Endothelial cell (in vitro differentiated cells): Measurements from ENCODE around the gene CD84. TPM values are rescaled to one million over a fixed set of nuclear protein-coding genes. Genes with fewer than 3 reads are reported as not detected.
"Not testable (repeated sequence)": the region's sequence is repeated elsewhere in the genome, so short reads cannot be mapped to it uniquely, and the experiment has no call there.

Source experiments
- DNase-seq: peaks from one replicate; pipeline ENCODE4 v3.0.0; 2021; ENCODE audit warnings: low spot score
- H3K27ac Mint-ChIP-seq: one replicate; pipeline ENCODE4 v1.8.0; 2021; ENCODE audit warnings: mixed read lengths, inconsistent platforms; ENCODE audit not compliant: unreplicated experiment
- H3K27me3 Mint-ChIP-seq: one replicate; pipeline ENCODE4 v1.8.0; 2021; ENCODE audit warnings: mild to moderate bottlenecking, moderate library complexity, mixed read lengths, inconsistent platforms; ENCODE audit not compliant: unreplicated experiment
- H3K36me3 Mint-ChIP-seq: one replicate; pipeline ENCODE4 v1.8.0; 2021; ENCODE audit warnings: mild to moderate bottlenecking, low read depth, mixed read lengths, inconsistent platforms; ENCODE audit not compliant: unreplicated experiment
- H3K4me1 Mint-ChIP-seq: one replicate; pipeline ENCODE4 v1.8.0; 2021; ENCODE audit warnings: mild to moderate bottlenecking, mixed read lengths, inconsistent platforms; ENCODE audit not compliant: unreplicated experiment
- H3K4me3 Mint-ChIP-seq: one replicate; pipeline ENCODE4 v1.8.0; 2021; ENCODE audit warnings: mild to moderate bottlenecking, mixed read lengths, inconsistent platforms; ENCODE audit not compliant: unreplicated experiment
- H3K9me3 Mint-ChIP-seq: one replicate; pipeline ENCODE4 v1.8.0; 2021; ENCODE audit warnings: mixed read lengths, inconsistent platforms; ENCODE audit not compliant: unreplicated experiment
- CTCF ChIP-seq: fragments of 200-600 bp; sonication (generic); IDR thresholded peaks from one replicate; pipeline ENCODE4 v1.5.0; 2021; ENCODE audit warnings: antibody characterized with exemption; ENCODE audit not compliant: unreplicated experiment
- long read RNA-seq: library from polyadenylated mRNA; unstranded; transcript quantifications from one replicate; pipeline ENCODE4 v2.0.0, GENCODE V29; 2020; ENCODE audit not compliant: unreplicated experiment
- total RNA-seq: library from RNA; stranded (reverse); fragmentation: NEBNext Ultra II Directional; extraction: Animal tissue kit (Norgen Biotek cat#: 25700); gene quantifications from one replicate; pipeline ENCODE4 v1.2.1, GENCODE V29; 2021; ENCODE audit not compliant: unreplicated experiment

CD84 gene
- not detected for total RNA-seq
- long read RNA-seq, result 0 reads

- TF ChIP-seq CTCF, result no peak
- H3K4me1 Mint-ChIP-seq, result peaks cover 6% of the 10 kb centered on the region
- no peak within 1 kb of the TSS for H3K27ac Mint-ChIP-seq
- H3K9me3 Mint-ChIP-seq, result no peaks in the 10 kb centered on the region
- H3K36me3 Mint-ChIP-seq, result no peaks in the 10 kb centered on the region
- H3K4me3 Mint-ChIP-seq, result no peak within 1 kb of the TSS
- DNase-seq, result no peak
- peaks cover 2% of the 10 kb centered on the region for H3K27me3 Mint-ChIP-seq
Observed at GRCh38 chr1:160579216-160579701, at the start of gene CD84. TSS of gene CD84 (minus strand) at chr1:160579496. CDS start at chr1:160579437, 59 bp downstream.

GRCh38 chr1:160628799-160629263 lies 49.5 kb upstream of the CD84 start:
- no peak for TF ChIP-seq CTCF
- peaks cover 4% of the 10 kb centered on the region for H3K4me1 Mint-ChIP-seq
- no peak overlapping the region for H3K27ac Mint-ChIP-seq
- H3K4me3 Mint-ChIP-seq, result no peak overlapping the region
- H3K36me3 Mint-ChIP-seq, result no peaks in the 10 kb centered on the region
- no peak for DNase-seq
- H3K27me3 Mint-ChIP-seq, result peaks cover 4% of the 10 kb centered on the region
- no peaks in the 10 kb centered on the region for H3K9me3 Mint-ChIP-seq

- H3K4me1 Mint-ChIP-seq, DNase-seq, H3K4me3 Mint-ChIP-seq, H3K36me3 Mint-ChIP-seq, H3K27ac Mint-ChIP-seq, H3K9me3 Mint-ChIP-seq, H3K27me3 Mint-ChIP-seq: not testable (repeated sequence)
Observed at GRCh38 chr1:160627677-160628289, 48.5 kb upstream of the CD84 start.

GRCh38 chr1:160626509-160627342 lies 47.4 kb upstream of the CD84 start:
- no peak overlapping the region for H3K4me3 Mint-ChIP-seq
- peaks cover 1% of the 10 kb centered on the region for H3K27me3 Mint-ChIP-seq
- peaks cover 2% of the 10 kb centered on the region for H3K4me1 Mint-ChIP-seq
- no peaks in the 10 kb centered on the region for H3K36me3 Mint-ChIP-seq
- DNase-seq, result no peak
- no peak for TF ChIP-seq CTCF
- H3K27ac Mint-ChIP-seq, result no peak overlapping the region
- H3K9me3 Mint-ChIP-seq, result no peaks in the 10 kb centered on the region

GRCh38 chr1:160625725-160626498 lies 46.6 kb upstream of the CD84 start:
- no peak for DNase-seq
- H3K9me3 Mint-ChIP-seq, result no peaks in the 10 kb centered on the region
- H3K4me1 Mint-ChIP-seq, result peaks cover 6% of the 10 kb centered on the region
- H3K27me3 Mint-ChIP-seq, result peaks cover 1% of the 10 kb centered on the region
- no peak overlapping the region for H3K27ac Mint-ChIP-seq
- H3K36me3 Mint-ChIP-seq, result no peaks in the 10 kb centered on the region
- TF ChIP-seq CTCF, result no peak
- no peak overlapping the region for H3K4me3 Mint-ChIP-seq
